NCI-H2196 (cell line): Measurements from ENCODE around the gene PHACTR1.
"Not testable (repeated sequence)": the region's sequence is repeated elsewhere in the genome, so short reads cannot be mapped to it uniquely, and the experiment has no call there.

ENCODE experiments used
- DNase-seq: peaks from one replicate; lab custom pipeline; 2025; ENCODE audit not compliant: unreplicated experiment; lab: John Stamatoyannopoulos, UW

PHACTR1 gene

GRCh38 chr6:13140980-13141379 lies 424.4 kb downstream of the PHACTR1 start:
- no peak for DNase-seq

DNA sequence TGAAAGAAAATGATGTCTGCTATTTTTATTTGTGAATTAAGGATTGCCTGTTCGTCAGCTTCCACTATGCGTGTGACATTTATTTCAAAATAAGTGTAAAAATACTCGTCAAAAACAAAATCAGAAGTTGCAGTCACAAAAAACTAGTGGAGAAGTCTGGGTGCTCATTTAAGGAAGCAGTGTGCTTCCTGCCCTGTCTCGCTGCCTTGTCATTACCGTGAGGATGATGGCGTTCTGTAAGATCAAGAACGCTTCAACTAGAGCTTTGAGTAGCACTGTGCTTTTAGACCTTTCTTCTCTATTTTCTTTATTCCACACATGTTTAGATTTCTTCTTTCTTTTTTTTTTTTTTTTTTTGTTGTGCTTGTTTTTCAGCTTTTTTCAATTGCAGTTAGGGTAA lies 424.8 kb downstream of the PHACTR1 start:
- no peak for DNase-seq

- DNase-seq: no peak
Observed at GRCh38 chr6:13142611-13143010, 426.0 kb downstream of the PHACTR1 start.

DNA sequence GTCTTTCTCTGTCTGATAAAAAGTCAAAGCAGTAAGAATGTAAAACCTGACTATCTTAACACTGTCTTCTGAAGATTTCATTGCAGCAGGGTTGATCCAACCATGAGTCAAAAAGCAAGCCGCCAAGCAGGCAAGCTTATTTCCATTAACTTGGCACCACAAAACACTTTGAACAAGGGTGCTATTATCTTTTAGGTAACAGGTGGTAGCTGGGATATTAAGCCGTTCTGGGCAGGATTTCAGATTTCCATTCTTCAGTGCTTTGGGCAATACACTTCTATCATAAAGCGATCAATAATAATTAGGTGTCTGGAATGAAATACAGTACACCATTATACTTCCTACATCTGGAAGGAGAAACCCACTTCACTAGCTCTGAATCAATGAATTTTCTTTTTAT lies 429.9 kb downstream of the PHACTR1 start:
- DNase-seq: no peak

DNA sequence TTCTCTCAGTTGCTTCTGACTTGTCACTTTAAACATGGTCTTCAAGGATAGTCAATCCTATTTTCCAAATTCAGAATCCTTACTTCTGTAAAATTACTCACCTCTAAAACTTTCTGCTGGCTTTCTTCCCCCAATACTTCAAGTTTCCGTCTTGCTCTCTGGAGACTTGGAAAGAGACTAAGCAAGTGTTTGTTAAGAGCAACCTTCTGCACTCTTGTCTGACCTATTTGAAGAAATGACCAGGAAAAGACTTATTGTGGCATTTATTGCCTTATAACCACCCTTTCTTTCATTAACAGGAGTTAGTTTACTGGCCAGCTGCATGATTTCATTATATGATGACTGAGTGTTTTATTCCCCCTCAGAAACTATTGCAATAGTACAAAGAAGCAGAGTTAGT lies 430.8 kb downstream of the PHACTR1 start:
- no peak for DNase-seq

DNA sequence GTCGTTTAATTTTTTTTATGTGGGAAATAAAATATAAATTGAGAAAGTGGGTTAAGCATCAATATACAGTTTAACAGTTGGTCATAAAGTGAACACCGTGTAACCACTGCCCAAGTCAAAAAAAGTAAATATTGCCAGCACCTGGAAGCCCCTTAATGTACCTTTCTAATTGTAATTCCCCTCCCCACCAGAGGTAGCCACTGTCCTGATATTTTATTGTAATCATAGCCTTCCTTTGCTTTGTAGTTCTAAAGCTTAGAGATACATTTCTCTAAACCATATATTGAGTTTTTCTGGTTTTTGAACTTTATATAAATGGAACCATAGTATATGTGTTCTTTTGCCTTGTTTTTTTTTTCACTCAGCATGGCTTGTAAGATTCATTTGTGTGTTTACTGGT lies 431.2 kb downstream of the PHACTR1 start:
- no peak for DNase-seq

- no peak for DNase-seq
Observed at GRCh38 chr6:13152764-13153163, 436.2 kb downstream of the PHACTR1 start.

DNA sequence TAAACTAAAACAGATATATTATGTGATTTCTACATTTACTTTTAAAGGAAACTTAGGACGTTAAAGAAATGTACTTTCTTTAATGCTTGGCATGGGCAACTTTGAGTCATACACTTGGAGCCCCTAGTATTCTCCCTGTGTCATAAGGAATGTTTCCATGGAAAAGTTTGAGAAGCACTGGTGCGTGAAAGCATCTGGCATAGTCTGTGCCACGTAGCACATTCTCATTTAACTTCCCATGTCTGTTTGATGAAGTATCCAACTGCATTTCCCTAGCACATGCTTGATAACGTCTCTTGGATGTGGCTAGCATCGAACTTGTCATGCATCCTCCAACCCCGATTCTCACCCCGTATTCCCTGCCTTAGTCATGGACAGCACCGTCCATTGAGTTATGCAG lies 439.8 kb downstream of the PHACTR1 start:
- DNase-seq: no peak

GRCh38 chr6:13157293-13157692 lies 440.7 kb downstream of the PHACTR1 start:
- DNase-seq: no peak

GRCh38 chr6:13159300-13159699 lies 442.7 kb downstream of the PHACTR1 start:
- DNase-seq: no peak

GRCh38 chr6:13159822-13160221 lies 443.3 kb downstream of the PHACTR1 start:
- not testable (repeated sequence) for DNase-seq

GRCh38 chr6:13163161-13163944 lies 446.8 kb downstream of the PHACTR1 start:
- no peak for DNase-seq

DNA sequence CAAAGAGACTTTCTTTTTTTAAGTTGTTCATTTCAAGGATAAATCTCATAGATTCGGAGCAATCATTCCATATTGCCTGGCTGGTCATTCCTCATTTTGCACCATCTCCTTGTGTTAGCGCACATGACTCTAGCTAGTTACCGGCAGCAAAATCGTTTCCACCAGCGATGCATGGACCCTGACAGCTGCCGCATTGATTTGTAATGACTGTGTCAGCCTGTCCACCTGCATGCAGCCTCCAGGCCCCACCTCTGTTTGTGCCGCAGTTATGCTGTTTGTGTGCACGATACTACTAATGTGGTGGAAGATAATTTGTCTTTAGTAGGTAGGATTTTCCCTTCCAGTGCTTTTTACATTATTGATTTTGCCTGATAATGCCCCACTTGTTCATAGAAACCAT lies 447.7 kb downstream of the PHACTR1 start:
- DNase-seq: no peak

- DNase-seq: no peak
Observed at GRCh38 chr6:13165502-13166172, 449.1 kb downstream of the PHACTR1 start.

DNA sequence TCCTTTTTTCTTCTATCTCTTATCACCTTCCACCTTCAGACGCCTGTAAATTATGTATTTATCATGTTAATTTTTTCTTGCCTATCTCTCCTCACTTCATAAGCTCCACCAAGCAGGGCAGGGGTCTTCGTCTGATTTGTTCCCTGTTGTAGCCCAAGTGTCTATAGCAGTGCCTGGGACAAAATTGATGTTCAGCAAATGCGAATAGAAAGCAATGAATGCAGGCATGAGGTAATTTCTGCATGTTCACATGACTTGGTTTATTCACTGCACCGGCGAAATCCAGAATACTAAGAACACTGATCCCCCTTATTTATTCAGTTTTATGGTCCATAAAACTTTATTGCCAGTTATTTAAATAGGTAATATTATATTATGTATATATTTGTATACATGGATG lies 449.7 kb downstream of the PHACTR1 start:
- DNase-seq: no peak

DNA sequence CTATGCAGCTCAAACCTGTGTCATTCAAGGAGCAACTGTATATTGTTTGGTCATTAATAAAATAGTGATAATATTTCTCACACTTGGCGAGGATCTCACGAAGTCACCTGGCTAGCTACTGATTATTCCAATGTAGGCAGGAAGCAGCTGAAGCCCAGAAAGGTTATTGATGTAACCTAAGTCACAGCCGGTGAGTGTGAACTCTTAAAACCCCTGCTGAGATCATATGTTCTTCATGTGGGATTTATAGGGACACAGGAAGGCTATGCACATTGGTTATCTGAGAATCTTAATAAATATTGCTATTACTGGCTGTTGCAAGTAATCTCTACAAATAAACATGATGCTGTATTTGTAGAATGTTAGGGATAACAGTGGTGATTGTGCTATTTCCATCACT lies 450.3 kb downstream of the PHACTR1 start:
- DNase-seq: peak; percentile 3

DNA sequence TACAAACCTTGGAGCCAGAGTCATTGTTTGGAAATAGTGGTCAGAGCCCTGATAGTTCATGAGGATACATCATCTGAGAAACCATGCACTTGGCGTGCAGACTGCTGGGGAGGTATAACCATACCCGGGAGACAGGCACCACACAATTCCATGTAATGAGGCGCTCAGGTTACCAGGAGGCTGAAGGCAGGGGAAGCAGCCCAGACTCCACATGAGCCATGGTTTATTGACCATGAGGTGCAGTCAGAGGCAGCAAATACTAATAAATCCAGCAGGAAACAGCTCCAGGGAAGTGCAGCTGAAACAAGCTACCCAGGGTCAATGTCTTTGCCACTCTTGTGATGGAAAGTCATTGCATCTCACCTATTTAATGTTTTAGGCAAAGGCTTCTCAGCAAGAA lies 455.7 kb downstream of the PHACTR1 start:
- no peak for DNase-seq

DNA sequence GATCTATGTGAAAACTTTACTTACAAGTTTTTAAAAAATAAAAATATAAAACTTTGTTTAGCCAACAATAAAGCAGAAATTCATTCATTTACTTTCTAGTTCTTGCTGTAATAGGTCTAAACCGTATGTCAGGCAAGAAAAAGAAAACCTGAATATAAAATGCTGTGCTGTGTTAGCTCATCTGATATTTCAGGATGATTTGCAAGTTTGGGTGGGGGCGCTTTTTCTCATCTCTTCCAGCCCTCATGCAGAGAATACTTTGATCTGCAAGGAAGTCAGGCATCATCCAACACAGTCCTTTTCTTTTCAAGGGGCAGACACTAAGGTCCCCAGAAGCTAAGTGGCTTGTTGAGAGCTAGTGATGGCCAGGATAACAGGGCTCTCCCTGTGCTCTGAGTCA lies 458.5 kb downstream of the PHACTR1 start:
- DNase-seq: no peak

DNA sequence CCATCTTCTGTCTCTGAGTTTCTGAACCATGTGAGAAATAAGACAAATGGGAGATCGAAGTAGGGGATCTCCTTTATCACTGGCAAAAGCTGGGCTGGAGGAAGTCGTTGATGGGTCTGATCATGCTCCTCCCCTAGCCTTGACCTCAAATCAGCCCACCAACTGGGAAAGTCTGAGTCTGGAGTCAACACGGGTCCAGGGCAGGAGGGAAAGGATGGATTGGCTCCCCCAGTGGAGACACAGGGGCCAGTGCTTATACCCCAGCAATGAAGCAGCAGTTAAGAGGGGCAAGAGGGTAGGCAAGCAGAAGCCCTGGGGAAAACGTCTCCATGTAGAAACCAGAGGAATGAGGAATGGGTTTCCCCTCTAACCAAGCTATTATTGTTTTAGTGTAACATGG lies 459.2 kb downstream of the PHACTR1 start:
- no peak for DNase-seq

DNA sequence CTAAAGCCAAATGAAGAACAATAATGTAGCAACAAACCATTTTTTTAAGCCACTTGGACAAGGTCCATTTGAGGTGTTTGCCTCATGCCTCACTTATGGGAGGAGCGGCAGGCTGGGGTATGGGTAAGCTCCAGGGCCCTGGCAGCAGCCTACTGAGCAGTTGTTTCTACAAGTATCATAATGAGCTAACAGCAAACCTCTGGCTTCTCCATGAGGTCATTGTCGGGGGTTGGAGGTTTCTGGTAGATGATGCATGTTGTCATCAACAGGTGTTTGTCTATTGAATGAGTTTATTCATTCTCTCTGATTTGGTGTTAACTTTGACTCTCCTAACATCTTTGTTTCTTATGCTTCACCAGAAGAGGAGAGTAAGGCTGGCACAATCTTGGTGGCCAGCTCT lies 461.1 kb downstream of the PHACTR1 start:
- no peak for DNase-seq

- DNase-seq: no peak
Observed at GRCh38 chr6:13178107-13178506, 461.5 kb downstream of the PHACTR1 start.

DNA sequence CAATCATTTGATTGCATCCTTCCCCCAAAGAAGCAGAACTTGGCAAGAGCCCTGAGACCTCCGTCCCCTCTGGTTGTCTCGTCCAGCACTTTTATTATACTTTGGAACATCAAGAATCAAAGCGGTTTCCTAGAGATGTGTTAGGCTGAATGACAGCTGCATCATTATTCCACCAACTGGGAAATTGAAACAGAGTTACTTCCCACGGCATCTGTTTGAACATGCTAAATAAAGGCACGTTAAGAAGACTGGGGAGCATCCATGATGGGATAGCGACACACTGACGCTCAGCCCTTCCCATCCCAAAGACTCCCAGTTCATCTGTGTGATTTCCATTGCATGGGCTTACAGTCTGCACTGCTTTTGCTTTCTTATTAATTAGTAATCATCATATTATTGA lies 464.0 kb downstream of the PHACTR1 start:
- DNase-seq: no peak

DNA sequence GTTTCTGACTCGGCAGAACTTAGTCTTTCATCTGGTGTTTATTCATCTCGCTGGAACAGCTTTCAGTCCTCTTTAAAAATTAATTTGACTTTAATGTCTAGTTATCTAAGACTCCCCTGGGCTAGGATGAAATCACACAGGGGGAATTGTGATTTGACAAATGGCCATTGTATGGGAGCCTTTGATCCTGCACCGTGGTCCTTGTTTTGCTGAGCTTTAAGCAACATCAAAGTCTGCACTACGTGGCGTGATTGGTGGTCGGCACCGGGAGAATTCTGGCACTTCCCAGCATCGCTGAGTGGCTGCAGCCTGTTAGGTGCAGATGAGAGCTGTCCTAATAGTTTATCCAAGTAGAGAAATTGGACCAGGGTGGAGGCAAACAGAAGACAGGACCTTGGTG lies 464.8 kb downstream of the PHACTR1 start:
- DNase-seq: no peak
